Activated CD8-positive, alpha-beta T cell treated with anti-CD3 and anti-CD28 coated beads, Interleukin-2, amount 10 ng/mL, durations not matched to agents 7 days and 5 days (primary cell): Measurements from ENCODE around the gene ARHGAP26. TPM values are rescaled to one million over a fixed set of nuclear protein-coding genes. Genes with fewer than 3 reads are reported as not detected.

ENCODE experiments used
- ATAC-seq: fragments of 150-1000 bp; cut with Tn5 transposase; one replicate; pipeline ENCODE4 v1.10.0; 2021; ENCODE audit warnings: moderate library complexity
- CTCF ChIA-PET: fragments of 350-600 bp; sonication (Branson Sonifier 250); formaldehyde crosslinking; loops from one replicate; lab custom pipeline; 2021; ENCODE audit warnings: antibody characterized with exemption; lab: Charles Lee
- POLR2A ChIA-PET: fragments of 350-600 bp; sonication (Branson Sonifier 250); formaldehyde crosslinking; loops from one replicate; lab custom pipeline; 2021; ENCODE audit warnings: antibody characterized with exemption; lab: Charles Lee
- DNase-seq: peaks from one replicate; pipeline ENCODE4 v3.0.0-alpha.2; 2020
- H3K27ac Mint-ChIP-seq: one replicate; pipeline ENCODE4 v1.8.0; 2021; ENCODE audit warnings: mild to moderate bottlenecking, mixed read lengths
- H3K27me3 Mint-ChIP-seq: one replicate; pipeline ENCODE4 v1.8.0; 2021; ENCODE audit warnings: low read depth, mixed read lengths
- H3K36me3 Mint-ChIP-seq: one replicate; pipeline ENCODE4 v1.8.0; 2021; ENCODE audit warnings: low read depth, mixed read lengths
- H3K4me1 Mint-ChIP-seq: one replicate; pipeline ENCODE4 v1.8.0; 2021; ENCODE audit warnings: low read depth, mixed read lengths
- H3K4me3 Mint-ChIP-seq: one replicate; pipeline ENCODE4 v1.8.0; 2021; ENCODE audit warnings: mild to moderate bottlenecking, mixed read lengths
- H3K9me3 Mint-ChIP-seq: one replicate; pipeline ENCODE4 v1.8.0; 2022; ENCODE audit warnings: mixed read lengths; ENCODE audit not compliant: insufficient read depth
- total RNA-seq, 2 experiments: library from RNA; stranded (reverse); gene quantifications; one replicate each; pipeline ENCODE4 v1.2.3, GENCODE V29; 2021

ARHGAP26 gene
- total RNA-seq, 2 experiments from 2014 or later, result 25.4 to 30.3 TPM

DNA sequence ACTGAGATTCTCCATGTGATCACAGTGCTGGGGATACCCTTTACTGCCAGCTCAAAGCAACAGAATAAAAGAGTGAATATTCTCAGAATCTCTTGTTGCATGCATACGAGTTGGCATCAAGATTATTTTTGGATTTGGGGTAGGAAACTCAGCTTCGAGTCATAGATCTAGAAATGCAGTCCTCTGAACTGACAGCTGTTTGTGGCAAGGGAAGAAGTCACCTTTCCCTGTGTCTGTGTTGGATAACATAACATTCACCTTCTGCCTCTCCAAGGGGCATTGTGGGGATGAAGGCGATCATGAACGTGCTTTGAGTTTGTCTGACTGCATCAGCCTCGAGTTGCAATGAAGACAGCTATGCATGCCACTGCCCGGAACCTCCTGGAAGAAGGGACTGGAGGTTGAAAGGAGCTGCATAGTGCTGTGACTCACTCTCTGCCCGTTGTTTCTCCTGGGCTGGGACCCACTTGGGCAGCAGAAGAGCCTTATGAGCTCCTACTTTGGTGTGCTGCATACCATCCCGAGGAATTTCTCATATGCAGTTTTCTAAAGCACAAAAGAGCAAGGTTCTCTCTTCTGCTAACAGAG is 231.7 kb downstream of the ARHGAP26 start:
- Mint-ChIP-seq H3K27me3 (no peaks in the 10 kb centered on the region), H3K4me1 (peaks cover 90% of the 10 kb centered on the region), H3K27ac (peak overlapping the region; percentile 100), H3K9me3 (no peaks in the 10 kb centered on the region), H3K4me3 (peak overlapping the region; percentile 63), H3K36me3 (peaks cover 50% of the 10 kb centered on the region)
- ChIA-PET POLR2A (interaction anchor here (0.7 to 5.1 kb wide), 15 partner anchors 8 to 1033 kb away, joined by 3 to 63 read pairs (median 4); partner anchors contain the start of genes NR3C1 and RNF14), CTCF (interaction anchor here (0.6 to 4.2 kb wide), 46 partner anchors 10 to 1190 kb away, joined by 3 to 52 read pairs (median 6); partner anchors contain the start of gene NR3C1)
- peak; percentile 49 for DNase-seq
- peak; percentile 39 for ATAC-seq

DNA sequence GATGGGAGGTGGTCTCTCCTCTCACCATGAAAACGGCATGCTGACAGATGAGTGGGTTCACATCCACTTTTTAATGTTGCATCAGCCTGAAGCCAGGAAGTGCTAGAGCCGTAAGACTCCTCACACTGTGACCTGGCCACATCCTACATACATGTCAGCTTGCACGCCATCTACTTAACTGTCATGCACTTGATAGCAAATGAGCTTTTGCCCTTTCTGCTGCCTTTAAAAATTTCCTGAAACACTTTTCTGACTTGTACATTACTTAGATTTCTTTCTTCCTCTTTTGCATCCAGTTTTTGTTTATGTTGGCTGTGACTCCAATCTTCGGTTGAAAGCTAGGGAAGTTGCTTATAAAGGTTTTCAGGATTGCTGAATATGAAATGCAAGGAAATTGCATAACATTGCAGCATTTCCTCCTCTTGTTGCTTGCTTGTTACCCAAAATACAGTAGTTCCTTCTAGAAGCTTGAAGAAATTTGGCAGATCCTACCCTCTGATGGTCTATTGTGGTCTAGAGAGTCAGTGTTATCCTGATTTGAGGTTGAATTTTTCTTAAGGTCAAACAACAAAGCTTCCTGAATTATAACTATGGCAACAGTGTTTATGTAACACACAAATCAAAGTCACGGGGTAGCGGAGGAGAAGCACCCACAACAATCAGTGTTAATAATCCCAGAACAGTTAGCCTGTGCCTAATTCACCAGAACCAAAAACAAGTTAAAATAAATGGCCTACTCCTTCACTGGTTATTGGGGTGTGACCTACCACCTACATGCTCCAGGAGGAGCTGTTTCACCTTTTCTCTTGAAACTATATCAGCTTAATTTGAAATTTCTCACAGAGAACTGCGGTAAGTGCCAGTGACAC is 232.5 kb downstream of the ARHGAP26 start:
- peak overlapping the region; percentile 100 for H3K27ac Mint-ChIP-seq
- H3K9me3 Mint-ChIP-seq, result no peaks in the 10 kb centered on the region
- peaks cover 91% of the 10 kb centered on the region for H3K4me1 Mint-ChIP-seq
- DNase-seq (peak; percentile 88), ATAC-seq (peak; percentile 91)
- H3K27me3 Mint-ChIP-seq, result no peaks in the 10 kb centered on the region
- ChIA-PET POLR2A (interaction anchor here (0.7 to 5.1 kb wide), 21 partner anchors 12 to 1186 kb away, joined by 3 to 63 read pairs (median 4); partner anchors contain the start of genes NR3C1 and RNF14), CTCF (interaction anchor here (0.6 to 4.2 kb wide), 56 partner anchors 9 to 1190 kb away, joined by 3 to 52 read pairs (median 5); partner anchors contain the start of gene NR3C1)
- peak overlapping the region; percentile 63 for H3K4me3 Mint-ChIP-seq
- H3K36me3 Mint-ChIP-seq, result peaks cover 50% of the 10 kb centered on the region

DNA sequence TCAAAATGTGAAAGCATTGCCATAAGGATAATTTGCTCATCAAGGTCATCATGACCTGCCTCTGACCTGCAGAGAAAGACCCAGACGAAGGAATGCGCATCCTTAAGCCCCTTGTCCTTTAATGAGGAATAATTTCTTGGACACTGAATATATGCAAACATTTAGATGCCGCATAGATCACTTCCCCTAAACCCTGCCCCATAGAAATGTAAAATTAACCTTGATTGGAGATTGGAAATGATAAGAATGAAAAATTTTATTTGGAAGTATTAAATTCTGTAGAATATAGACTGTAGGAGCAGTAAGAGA is 233.1 kb downstream of the ARHGAP26 start:
- ATAC-seq (no peak), DNase-seq (no peak)
- Mint-ChIP-seq H3K4me3 (peak overlapping the region; percentile 63), H3K36me3 (peaks cover 53% of the 10 kb centered on the region), H3K9me3 (no peaks in the 10 kb centered on the region), H3K27me3 (no peaks in the 10 kb centered on the region), H3K4me1 (peaks cover 94% of the 10 kb centered on the region), H3K27ac (peak overlapping the region; percentile 100)
- CTCF ChIA-PET, result interaction anchor here (0.7 to 4.2 kb wide), 44 partner anchors 8 to 1189 kb away, joined by 3 to 52 read pairs (median 5); partner anchors contain the start of gene NR3C1
- POLR2A ChIA-PET, result interaction anchor here (0.7 to 5.1 kb wide), 11 partner anchors 16 to 1185 kb away, joined by 3 to 63 read pairs (median 4); partner anchors contain the start of genes NR3C1 and RNF14

DNA sequence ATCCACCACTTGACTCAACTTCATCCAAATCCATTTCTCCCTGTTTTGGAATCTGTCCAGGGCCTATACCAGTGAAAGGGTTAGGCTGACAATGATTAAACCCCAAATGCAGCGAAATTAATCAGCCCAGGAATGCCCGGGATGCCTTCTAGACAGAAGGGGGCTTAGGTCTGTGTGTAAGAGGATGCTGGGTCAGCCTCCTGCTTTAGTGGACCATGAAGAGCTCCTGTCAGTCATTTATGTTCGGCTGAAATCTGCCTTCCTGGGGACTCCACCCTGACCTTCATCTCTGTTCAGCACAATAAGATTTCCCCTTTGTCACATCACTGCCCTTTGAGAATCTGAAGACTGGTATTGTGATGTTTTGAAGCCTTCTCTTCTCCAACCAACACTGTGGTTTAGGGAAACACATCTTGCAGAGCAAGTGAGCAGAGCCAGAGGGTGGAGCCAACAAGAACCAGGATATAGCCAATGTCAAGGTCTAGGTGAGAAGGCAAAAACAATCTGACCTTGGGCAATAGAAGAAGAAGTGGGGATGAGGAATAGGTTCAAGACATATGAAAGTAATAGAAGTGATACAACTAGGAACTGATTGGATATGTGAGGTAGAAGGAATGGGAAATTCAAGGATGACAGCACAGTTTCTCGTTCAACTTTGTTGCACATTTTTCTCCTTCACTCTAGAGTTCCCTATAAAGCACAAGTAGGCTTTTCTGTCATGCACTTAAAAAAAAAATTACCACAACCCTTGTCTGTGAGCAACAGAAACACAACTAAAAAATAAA is 234.4 kb downstream of the ARHGAP26 start:
- Mint-ChIP-seq H3K4me3 (no peak overlapping the region), H3K27ac (peak overlapping the region; percentile 72), H3K27me3 (no peaks in the 10 kb centered on the region), H3K4me1 (peaks cover 94% of the 10 kb centered on the region), H3K36me3 (peaks cover 52% of the 10 kb centered on the region), H3K9me3 (no peaks in the 10 kb centered on the region)
- CTCF ChIA-PET, result interaction anchor here (1.0 to 4.2 kb wide), 7 partner anchors 12 to 820 kb away, joined by 3 to 52 read pairs (median 3); partner anchors contain the start of gene NR3C1
- DNase-seq, result no peak
- POLR2A ChIA-PET, result interaction anchor here (1.9 to 5.1 kb wide), 2 partner anchors 76 to 400 kb away, joined by 4 to 63 read pairs; partner anchors contain the start of gene NR3C1
- no peak for ATAC-seq

DNA sequence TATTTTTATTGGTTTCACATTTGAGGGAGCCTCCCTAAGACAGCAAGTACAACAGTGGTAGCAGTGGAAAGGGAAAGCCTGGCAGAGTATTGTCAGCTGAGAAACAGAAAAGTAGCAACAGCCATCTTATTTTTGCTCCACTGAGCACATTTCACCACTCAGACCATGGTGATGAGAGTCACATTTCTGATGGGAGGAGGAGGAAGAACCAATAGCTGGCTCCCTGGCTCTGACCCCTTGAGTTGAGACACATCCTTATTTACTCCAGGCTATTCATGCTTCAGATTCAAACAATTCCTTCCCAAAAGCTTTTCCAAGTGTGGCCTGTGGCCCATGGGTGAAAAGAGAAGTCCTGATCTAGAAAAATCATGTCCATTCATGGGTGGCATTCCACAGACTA is 236.3 kb downstream of the ARHGAP26 start:
- CTCF ChIA-PET, result interaction anchor here (1.0 kb wide), 2 partner anchors 85 to 397 kb away, joined by 3 to 4 read pairs; partner anchors contain the start of gene NR3C1
- Mint-ChIP-seq H3K4me3 (no peak overlapping the region), H3K4me1 (peaks cover 96% of the 10 kb centered on the region), H3K27me3 (no peaks in the 10 kb centered on the region), H3K9me3 (no peaks in the 10 kb centered on the region), H3K36me3 (peaks cover 41% of the 10 kb centered on the region), H3K27ac (peak overlapping the region; percentile 21)
- POLR2A ChIA-PET, result no interaction called here
- DNase-seq (no peak), ATAC-seq (no peak)

DNA sequence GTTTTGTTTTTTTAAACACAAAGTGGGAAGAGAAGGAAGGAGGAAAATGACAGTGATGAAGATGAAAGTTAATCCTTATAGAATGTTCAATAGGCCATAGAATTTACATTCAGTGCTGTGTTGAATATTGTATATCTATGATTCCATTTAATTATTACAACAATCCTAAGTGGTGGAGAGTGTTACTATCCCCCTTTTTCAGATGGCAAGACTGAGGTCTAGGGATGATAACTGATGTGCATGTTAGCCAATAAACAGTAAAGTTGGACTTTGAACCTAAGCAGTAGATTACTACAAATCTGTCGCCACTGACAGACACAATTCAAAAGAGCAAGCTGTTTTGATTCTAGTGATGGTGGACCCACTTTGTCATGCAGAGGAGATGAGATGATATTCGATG is 237.9 kb downstream of the ARHGAP26 start:
- Mint-ChIP-seq H3K4me1 (peaks cover 85% of the 10 kb centered on the region), H3K27me3 (no peaks in the 10 kb centered on the region), H3K27ac (peak overlapping the region; percentile 90), H3K36me3 (peaks cover 37% of the 10 kb centered on the region), H3K4me3 (peak overlapping the region; percentile 43), H3K9me3 (no peaks in the 10 kb centered on the region)
- no peak for DNase-seq
- ATAC-seq, result no peak
- ChIA-PET CTCF (interaction anchor here (0.9 to 4.1 kb wide), 5 partner anchors 10 to 816 kb away, joined by 3 to 21 read pairs (median 8); partner anchors contain the start of gene NR3C1), POLR2A (interaction anchor here (0.6 to 2.7 kb wide), 2 partner anchors 9 to 396 kb away, joined by 4 to 22 read pairs; partner anchors contain the start of gene NR3C1)

DNA sequence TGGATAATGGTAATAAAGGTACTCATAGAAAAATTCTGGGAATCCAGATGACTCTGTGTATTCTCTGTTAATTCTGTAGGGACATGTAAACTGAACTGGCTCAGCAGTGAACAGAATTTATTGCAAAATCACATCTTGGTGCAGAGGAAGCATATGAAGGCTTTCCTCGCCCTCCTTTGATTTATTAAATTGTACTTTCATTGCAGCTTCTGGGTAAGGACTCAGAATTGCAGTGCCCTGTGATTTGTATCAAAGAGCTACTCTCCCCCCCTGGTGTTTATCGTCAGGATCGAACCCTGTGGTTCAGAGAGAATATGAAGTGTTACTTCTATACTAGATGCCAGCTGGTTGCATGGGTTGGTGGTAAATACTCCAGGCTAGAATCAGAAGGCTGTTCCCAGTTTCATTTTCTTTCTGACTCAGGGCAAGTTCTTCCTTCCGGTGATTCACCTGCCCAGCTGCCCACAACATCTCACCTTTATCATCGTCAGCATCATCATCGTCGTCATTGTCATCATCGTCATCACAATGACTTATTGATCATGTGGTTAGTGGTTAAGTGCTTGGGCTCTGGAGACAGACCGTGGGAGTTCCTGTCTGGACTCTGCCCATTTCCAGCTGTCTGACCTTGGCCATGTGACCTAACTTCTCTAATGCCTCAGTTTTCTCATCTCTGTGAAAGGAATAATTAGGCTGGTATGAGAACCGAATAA is 238.8 kb downstream of the ARHGAP26 start:
- ChIA-PET CTCF (interaction anchor here (0.7 to 4.1 kb wide), 20 partner anchors 11 to 1181 kb away, joined by 3 to 24 read pairs (median 4); partner anchors contain the start of gene NR3C1), POLR2A (interaction anchor here (0.6 to 2.7 kb wide), 3 partner anchors 8 to 395 kb away, joined by 3 to 22 read pairs (median 4); partner anchors contain the start of gene NR3C1)
- peaks cover 76% of the 10 kb centered on the region for H3K4me1 Mint-ChIP-seq
- peaks cover 33% of the 10 kb centered on the region for H3K36me3 Mint-ChIP-seq
- ATAC-seq, result peak; percentile 93
- H3K4me3 Mint-ChIP-seq, result peak overlapping the region; percentile 43
- H3K27me3 Mint-ChIP-seq, result no peaks in the 10 kb centered on the region
- H3K27ac Mint-ChIP-seq, result peak overlapping the region; percentile 90
- DNase-seq, result peak; percentile 90
- H3K9me3 Mint-ChIP-seq, result no peaks in the 10 kb centered on the region

DNA sequence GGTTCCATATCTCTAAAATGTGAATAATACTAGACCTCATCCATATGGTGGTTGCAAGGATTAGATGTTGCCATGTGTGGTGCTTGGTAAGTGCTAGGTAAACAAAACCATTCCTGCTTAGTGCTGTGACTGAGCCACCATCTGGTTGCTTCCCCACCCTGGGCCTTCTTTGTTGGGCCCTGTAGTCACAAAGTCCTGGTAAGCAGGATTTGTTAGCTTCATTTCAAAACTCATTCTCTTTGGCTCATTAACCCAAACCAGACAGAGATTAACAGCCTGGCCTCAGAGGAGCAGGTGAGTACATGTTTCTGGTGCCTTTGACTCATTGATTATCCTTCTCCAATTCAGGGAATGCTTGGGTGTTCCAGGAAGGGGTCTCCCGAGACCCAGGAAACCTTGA is 240.2 kb downstream of the ARHGAP26 start:
- Mint-ChIP-seq H3K27me3 (no peaks in the 10 kb centered on the region), H3K4me3 (no peak overlapping the region), H3K4me1 (peaks cover 62% of the 10 kb centered on the region), H3K36me3 (peaks cover 36% of the 10 kb centered on the region), H3K27ac (peak overlapping the region; percentile 49), H3K9me3 (no peaks in the 10 kb centered on the region)
- POLR2A ChIA-PET, result interaction anchor here (0.8 to 2.7 kb wide), 2 partner anchors 9 to 394 kb away, joined by 3 to 22 read pairs; partner anchors contain the start of gene NR3C1
- CTCF ChIA-PET, result interaction anchor here (1.2 to 4.1 kb wide), 3 partner anchors 8 to 394 kb away, joined by 3 to 21 read pairs (median 8); partner anchors contain the start of gene NR3C1
- no peak for DNase-seq
- no peak for ATAC-seq

DNA sequence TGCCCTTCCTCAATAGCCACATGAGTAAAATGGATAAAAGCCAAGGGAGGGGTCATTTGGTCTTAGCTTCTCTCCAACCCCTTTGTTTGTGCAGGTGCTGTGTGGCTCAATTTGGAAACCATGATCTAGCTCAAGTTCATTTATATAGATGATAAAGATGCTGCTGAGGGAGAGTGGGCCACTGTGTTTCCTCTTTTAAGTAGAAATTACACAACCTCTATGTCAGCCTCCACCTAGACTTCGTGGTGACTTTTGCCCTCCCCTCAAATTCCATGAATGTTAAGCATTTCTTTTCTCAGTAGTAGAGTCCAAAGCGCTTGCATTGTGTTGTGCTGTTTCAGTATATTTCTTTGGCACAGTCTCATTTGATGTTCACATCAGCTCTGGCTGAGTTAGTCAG is 241.4 kb downstream of the ARHGAP26 start:
- Mint-ChIP-seq H3K9me3 (no peaks in the 10 kb centered on the region), H3K27ac (no peak overlapping the region), H3K36me3 (peaks cover 29% of the 10 kb centered on the region), H3K27me3 (no peaks in the 10 kb centered on the region), H3K4me3 (no peak overlapping the region), H3K4me1 (peaks cover 49% of the 10 kb centered on the region)
- no peak for ATAC-seq
- ChIA-PET CTCF (interaction anchor here (1.3 to 4.1 kb wide), 3 partner anchors 9 to 393 kb away, joined by 4 to 21 read pairs (median 8); partner anchors contain the start of gene NR3C1), POLR2A (no interaction called here)
- DNase-seq, result no peak
